Measurements from ENCODE around the gene TPSB2. TPM values are rescaled to one million over a fixed set of nuclear protein-coding genes. Genes with fewer than 3 reads are reported as not detected.
"Not testable (repeated sequence)": the region's sequence is repeated elsewhere in the genome, so short reads cannot be mapped to it uniquely, and the experiment has no call there.

TPSB2 gene
- total RNA-seq, 1 experiment from 2014 or later = not detected

DNA sequence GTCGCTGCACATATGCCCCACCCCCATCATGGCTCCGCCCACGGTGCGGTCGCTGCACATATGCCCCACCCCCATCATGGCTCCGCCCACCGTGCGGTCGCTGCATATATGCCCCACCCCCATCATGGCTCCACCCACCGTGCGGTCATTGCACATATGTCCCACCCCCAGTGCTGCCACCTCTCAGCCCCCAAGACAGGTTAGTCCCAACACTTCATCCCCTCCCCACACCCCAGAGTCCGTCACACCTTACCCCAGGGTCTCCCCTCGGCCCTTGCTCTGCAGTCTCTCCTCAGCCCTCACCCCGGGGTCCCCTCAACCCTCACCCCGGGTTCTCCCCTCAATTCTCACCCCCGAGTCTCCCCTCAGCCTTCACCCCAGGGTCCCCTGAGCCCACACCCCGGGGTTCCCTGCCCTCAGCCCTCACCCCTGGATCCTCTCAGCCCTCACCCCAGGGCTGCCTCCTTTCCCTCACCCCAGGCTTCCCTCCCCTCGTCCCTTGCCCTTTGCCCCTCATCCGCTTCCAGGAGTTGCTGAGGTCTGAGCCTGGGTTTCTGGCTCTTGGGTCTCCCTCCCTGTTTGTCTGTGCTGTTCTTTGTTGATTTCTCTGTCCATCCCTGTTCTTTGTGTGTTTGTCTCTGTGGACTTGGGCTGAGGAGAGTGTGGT lies 30.5 kb downstream of the TPSB2 start:
- Histone ChIP-seq H3K9me2 (ENCODE audit: insufficient read depth) (no peaks in the 10 kb centered on the region), H3K4me2 (no peak overlapping the region), H3K36me3 (ENCODE audit: low read depth) (no peaks in the 10 kb centered on the region), H3K27me3 (ENCODE audit: insufficient read depth, low read depth) (peaks cover 37% of the 10 kb centered on the region), H2AFZ (no peak overlapping the region), H3F3A (ENCODE audit: insufficient read depth, low read depth) (no peaks in the 10 kb centered on the region), H3K4me1 (replicated peaks; ENCODE audit: insufficient read depth) (no peaks in the 10 kb centered on the region), H3K79me2 (ENCODE audit: low read depth) (no peaks in the 10 kb centered on the region), H3K27ac (no peak overlapping the region), H3K9me3 (ENCODE audit: insufficient read depth, low read depth) (no peaks in the 10 kb centered on the region), H3K4me3 (no peak overlapping the region), H4K20me1 (ENCODE audit: insufficient read depth) (peaks cover 3% of the 10 kb centered on the region; the same call in 1 of the 2 replicates)
- POLR2A ChIA-PET (ENCODE audit: unreplicated experiment) = no interaction called here
- TF ChIP-seq, protein P1, sequence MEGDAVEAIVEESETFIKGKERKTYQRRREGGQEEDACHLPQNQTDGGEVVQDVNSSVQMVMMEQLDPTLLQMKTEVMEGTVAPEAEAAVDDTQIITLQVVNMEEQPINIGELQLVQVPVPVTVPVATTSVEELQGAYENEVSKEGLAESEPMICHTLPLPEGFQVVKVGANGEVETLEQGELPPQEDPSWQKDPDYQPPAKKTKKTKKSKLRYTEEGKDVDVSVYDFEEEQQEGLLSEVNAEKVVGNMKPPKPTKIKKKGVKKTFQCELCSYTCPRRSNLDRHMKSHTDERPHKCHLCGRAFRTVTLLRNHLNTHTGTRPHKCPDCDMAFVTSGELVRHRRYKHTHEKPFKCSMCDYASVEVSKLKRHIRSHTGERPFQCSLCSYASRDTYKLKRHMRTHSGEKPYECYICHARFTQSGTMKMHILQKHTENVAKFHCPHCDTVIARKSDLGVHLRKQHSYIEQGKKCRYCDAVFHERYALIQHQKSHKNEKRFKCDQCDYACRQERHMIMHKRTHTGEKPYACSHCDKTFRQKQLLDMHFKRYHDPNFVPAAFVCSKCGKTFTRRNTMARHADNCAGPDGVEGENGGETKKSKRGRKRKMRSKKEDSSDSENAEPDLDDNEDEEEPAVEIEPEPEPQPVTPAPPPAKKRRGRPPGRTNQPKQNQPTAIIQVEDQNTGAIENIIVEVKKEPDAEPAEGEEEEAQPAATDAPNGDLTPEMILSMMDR (conservative IDR thresholded peaks at IDR 0.05) = no peak
- TF ChIP-seq EZH2 (IDR thresholded peaks at IDR 0.05; ENCODE audit: low read depth) = no peak
- intact Hi-C loops (cut with micrococcal nuclease; ENCODE audit: unreplicated experiment) = no loop called here
- CTCF ChIA-PET = no interaction called here
- no peak for DNase-seq
- BruUV-seq (replicated peaks) = no TSS peak

DNA sequence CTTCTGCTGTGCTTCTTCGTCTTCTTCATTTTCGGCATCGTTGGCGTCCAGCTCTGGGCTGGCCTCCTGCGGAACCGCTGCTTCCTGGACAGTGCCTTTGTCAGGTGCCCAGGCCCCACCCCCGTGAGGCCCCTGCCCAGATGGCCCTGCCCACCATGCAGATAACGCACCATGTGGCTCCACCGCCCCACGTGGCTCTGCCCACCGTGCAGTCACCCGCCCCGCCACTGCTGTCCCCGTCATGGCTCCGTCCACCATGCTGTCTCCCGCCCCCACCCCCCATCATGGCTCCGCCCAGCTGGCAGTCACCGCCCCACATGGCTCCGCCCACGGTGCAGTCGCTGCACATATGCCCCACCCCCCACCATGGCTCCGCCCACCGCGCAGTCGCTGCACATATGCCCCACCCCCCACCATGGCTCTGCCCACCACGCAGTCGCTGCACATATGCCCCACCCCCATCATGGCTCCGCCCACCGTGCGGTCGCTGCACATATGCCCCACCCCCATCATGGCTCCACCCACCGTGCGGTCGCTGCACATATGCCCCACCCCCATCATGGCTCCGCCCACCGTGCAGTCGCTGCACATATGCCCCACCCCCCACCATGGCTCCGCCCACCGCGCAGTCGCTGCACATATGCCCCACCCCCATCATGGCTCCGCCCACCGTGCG lies 31.2 kb downstream of the TPSB2 start:
- peaks cover 30% of the 10 kb centered on the region for H3K27me3 ChIP-seq (ENCODE audit: insufficient read depth, low read depth)
- DNase-seq; CTCF ChIA-PET; H3K27ac ChIP-seq; H3K4me3 ChIP-seq; H4K20me1 ChIP-seq (ENCODE audit: insufficient read depth); H3K4me2 ChIP-seq; intact Hi-C loops (cut with micrococcal nuclease; ENCODE audit: unreplicated experiment); H2AFZ ChIP-seq; H3K9me3 ChIP-seq (ENCODE audit: insufficient read depth, low read depth); H3K79me2 ChIP-seq (ENCODE audit: low read depth); H3K9me2 ChIP-seq (ENCODE audit: insufficient read depth); H3K36me3 ChIP-seq (ENCODE audit: low read depth); H3F3A ChIP-seq (ENCODE audit: insufficient read depth, low read depth); POLR2A ChIA-PET (ENCODE audit: unreplicated experiment); BruUV-seq (replicated peaks); H3K4me1 ChIP-seq (replicated peaks; ENCODE audit: insufficient read depth): not testable (repeated sequence)

DNA sequence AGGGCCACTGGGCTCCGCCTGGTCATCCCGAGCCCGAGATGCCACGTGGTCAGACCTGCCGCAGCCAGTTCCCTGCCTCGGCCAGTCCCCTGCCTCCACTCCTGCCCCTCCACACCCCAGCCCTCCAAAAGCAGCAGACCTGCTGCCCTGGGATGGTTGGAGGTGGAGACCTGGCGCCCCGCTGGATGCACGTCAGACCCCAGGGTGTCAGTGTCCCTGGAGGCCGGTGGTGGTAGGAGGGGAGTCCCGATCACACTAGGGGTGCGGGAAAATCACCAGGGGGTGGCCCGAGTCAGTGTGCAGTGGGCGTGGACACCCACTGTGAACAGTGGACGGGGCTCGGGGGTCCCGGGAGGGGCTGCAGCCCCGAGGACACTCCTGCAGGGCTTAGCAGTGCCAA lies 31.8 kb downstream of the TPSB2 start:
- Histone ChIP-seq H3K4me2 (no peak overlapping the region), H3K79me2 (ENCODE audit: low read depth) (no peaks in the 10 kb centered on the region), H3K27ac (no peak overlapping the region), H3K9me2 (ENCODE audit: insufficient read depth) (no peaks in the 10 kb centered on the region), H4K20me1 (ENCODE audit: insufficient read depth) (0 out of 2 replicates have a peak, but pooled peaks cover 3% of the 10 kb centered on the region), H3K9me3 (ENCODE audit: insufficient read depth, low read depth) (no peaks in the 10 kb centered on the region), H3K4me3 (no peak overlapping the region), H3K4me1 (replicated peaks; ENCODE audit: insufficient read depth) (no peaks in the 10 kb centered on the region), H3F3A (ENCODE audit: insufficient read depth, low read depth) (no peaks in the 10 kb centered on the region), H2AFZ (no peak overlapping the region), H3K27me3 (ENCODE audit: insufficient read depth, low read depth) (peaks cover 24% of the 10 kb centered on the region), H3K36me3 (ENCODE audit: low read depth) (no peaks in the 10 kb centered on the region)
- DNase-seq = no peak
- TF ChIP-seq EZH2 (IDR thresholded peaks at IDR 0.05; ENCODE audit: low read depth) = no peak
- TF ChIP-seq, protein P1 (conservative IDR thresholded peaks at IDR 0.05) = no peak
- CTCF ChIA-PET = no interaction called here
- no TSS peak for BruUV-seq (replicated peaks)
- POLR2A ChIA-PET (ENCODE audit: unreplicated experiment) = no interaction called here
- intact Hi-C loops (cut with micrococcal nuclease; ENCODE audit: unreplicated experiment) = no loop called here
